Tibial nerve (tissue), 4 donors: Measurements from ENCODE around the gene HOXA3.

ENCODE experiments used
- EP300 ChIP-seq, 2 donors: sonication (generic); formaldehyde crosslinking; IDR thresholded peaks; one replicate each; pipeline ENCODE4 v1.6.1; 2017; ENCODE audit warnings: antibody characterized with exemption in 2 of 2, mild to moderate bottlenecking in 1 of 2
- TF ChIP-seq, protein P1 (sequence below), 5 experiments: fragments of 200-600 bp in 3 of 5; fragments of 450-650 bp in 2 of 5; sonication (generic) in 3 of 5; IDR thresholded peaks; one replicate each; pipeline ENCODE4 v1.5.1; 2016 to 2019; ENCODE audit warnings: antibody characterized with exemption in 5 of 5, mild to moderate bottlenecking in 3 of 5, moderate library complexity in 2 of 5

DNA sequence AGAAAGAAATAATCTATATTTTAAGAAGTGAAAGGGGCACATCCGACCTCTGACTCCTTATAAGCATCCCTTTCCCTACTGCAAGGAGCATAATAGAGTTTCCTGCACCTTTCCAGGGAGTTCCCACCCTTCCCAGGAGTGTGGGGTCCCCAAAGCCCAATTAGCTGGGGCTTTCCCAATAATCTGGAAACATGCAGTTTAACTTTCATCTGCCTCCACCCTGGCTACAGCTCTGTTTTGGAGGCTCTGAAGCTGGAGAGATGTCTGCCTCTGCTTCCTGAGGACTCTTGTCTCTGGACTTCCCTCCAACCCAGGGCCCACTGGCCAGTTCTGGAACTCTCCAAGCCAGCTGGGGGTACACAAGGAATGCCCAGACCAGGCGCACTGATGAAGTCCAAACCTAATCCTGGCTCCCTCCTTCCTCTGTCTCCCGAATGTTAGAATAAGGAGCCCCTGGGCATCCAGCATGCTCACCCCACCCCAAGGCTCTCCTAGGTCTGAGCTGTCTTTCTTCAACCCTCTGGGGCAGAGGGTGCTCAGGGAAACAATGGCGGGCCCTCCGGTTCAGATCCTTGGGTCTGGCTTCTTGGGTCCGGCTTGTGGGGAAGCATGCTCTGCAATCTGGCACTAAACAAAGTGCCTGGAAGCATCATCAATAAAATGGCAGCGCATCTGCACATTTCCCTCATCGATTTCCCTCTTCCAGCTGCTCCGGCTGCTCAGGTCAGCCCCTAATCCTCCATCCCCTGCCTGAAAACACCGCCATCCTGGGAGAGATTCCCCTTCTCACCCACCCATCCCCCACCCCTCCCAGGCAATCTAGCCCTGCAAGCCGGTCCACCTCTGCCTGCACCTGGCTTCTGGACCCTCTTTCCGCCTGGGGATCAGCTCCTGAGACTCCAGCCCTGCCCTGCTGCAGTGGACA, 35.2 kb downstream of the HOXA3 start:
- TF ChIP-seq, protein P1, sequence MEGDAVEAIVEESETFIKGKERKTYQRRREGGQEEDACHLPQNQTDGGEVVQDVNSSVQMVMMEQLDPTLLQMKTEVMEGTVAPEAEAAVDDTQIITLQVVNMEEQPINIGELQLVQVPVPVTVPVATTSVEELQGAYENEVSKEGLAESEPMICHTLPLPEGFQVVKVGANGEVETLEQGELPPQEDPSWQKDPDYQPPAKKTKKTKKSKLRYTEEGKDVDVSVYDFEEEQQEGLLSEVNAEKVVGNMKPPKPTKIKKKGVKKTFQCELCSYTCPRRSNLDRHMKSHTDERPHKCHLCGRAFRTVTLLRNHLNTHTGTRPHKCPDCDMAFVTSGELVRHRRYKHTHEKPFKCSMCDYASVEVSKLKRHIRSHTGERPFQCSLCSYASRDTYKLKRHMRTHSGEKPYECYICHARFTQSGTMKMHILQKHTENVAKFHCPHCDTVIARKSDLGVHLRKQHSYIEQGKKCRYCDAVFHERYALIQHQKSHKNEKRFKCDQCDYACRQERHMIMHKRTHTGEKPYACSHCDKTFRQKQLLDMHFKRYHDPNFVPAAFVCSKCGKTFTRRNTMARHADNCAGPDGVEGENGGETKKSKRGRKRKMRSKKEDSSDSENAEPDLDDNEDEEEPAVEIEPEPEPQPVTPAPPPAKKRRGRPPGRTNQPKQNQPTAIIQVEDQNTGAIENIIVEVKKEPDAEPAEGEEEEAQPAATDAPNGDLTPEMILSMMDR (IDR thresholded peaks at IDR 0.05), result no peak
- TF ChIP-seq EP300 (IDR thresholded peaks at IDR 0.05), result no peak
